Stimulated activated CD4-positive, alpha-beta T cell treated with anti-CD3 and anti-CD28 coated beads, Interleukin-15, amount 100 ng/mL, for 48 hours (primary cell): ENCODE data around the gene FBXO41.

ENCODE experiments used
- DNase-seq, 2 donors: peaks; one replicate each; pipeline ENCODE4 v3.0.0-alpha.2; 2020; ENCODE audit warnings: low read depth in 2 of 2

FBXO41 gene

GRCh38 chr2:73214120-73215035 is 69.9 kb downstream of the FBXO41 start, which contains the start of gene SMYD5:
TSS of gene SMYD5 (plus strand) at chr2:73214245. CDS start at chr2:73214267, 22 bp downstream.
- DNase-seq = peak; percentile 90

- peak; percentile 62 to 71 for DNase-seq
These were observed 71.7 kb downstream of the FBXO41 start for GRCh38 chr2:73212448-73213176.

- no peak for DNase-seq
These were observed 72.2 kb downstream of the FBXO41 start for GRCh38 chr2:73212098-73212447.

- DNase-seq = no peak
These were observed 73.6 kb downstream of the FBXO41 start for GRCh38 chr2:73210696-73211095.

- DNase-seq = no peak
These were observed 74.3 kb downstream of the FBXO41 start for GRCh38 chr2:73210019-73210418.

GRCh38 chr2:73208258-73208657 is 76.0 kb downstream of the FBXO41 start:
- DNase-seq = no peak

GRCh38 chr2:73205611-73206010 is 78.7 kb downstream of the FBXO41 start:
- DNase-seq = no peak
